Epithelial cell of esophagus (primary cell): ENCODE results near the gene SNRPD2.

Source experiments
- DNase-seq: peaks from one replicate; pipeline ENCODE4 v3.0.0; 2010; ENCODE audit warnings: low read depth
- H3K4me3 ChIP-seq: 2 replicates; pipeline ENCODE4 v1.5.1; 2011; ENCODE audit warnings: mild to moderate bottlenecking, low read length, control low read depth
- CTCF ChIP-seq: IDR thresholded peaks from 2 replicates; pipeline ENCODE4 v1.5.1; 2011; ENCODE audit warnings: low read depth, mild to moderate bottlenecking, low read length, control low read depth, inconsistent platforms; ENCODE audit not compliant: insufficient read depth; ENCODE audit errors: missing control alignments

Gene SNRPD2

GRCh38 chr19:45676851-45677263 is 14.9 kb downstream of the SNRPD2 start:
- peak overlapping the region; percentile 44 for H3K4me3 ChIP-seq
- DNase-seq, result no peak
- no peak for TF ChIP-seq CTCF

GRCh38 chr19:45674946-45675345 is 16.8 kb downstream of the SNRPD2 start:
- DNase-seq, result no peak
- no peak overlapping the region for H3K4me3 ChIP-seq

GRCh38 chr19:45670670-45671453 is 20.9 kb downstream of the SNRPD2 start:
- H3K4me3 ChIP-seq, result peak overlapping the region; percentile 52
- DNase-seq, result peak; percentile 96
- TF ChIP-seq CTCF, result no peak

More at GRCh38 chr19:45674946-45675345, 16.8 kb downstream of the SNRPD2 start:
- no peak for TF ChIP-seq CTCF

- TF ChIP-seq CTCF, result no peak
- DNase-seq, result no peak
- peak overlapping the region; percentile 55 for H3K4me3 ChIP-seq
Measured at GRCh38 chr19:45668342-45668871, 23.3 kb downstream of the SNRPD2 start.

GRCh38 chr19:45667620-45668341 is 24.0 kb downstream of the SNRPD2 start, which contains the start of gene GIPR:
Gene GIPR (plus strand): TSS chr19:45668221. CDS start chr19:45669521, 1,300 bp downstream.
- peak; percentile 91 for DNase-seq
- peak within 1 kb of the TSS; percentile 55 for H3K4me3 ChIP-seq
- TF ChIP-seq CTCF, result no peak

GRCh38 chr19:45664575-45664974 is 27.2 kb downstream of the SNRPD2 start:
- no peak for DNase-seq
- TF ChIP-seq CTCF, result no peak
- no peak overlapping the region for H3K4me3 ChIP-seq
